Activated CD4-positive, CD25-positive, alpha-beta regulatory T cell treated with anti-CD3 and anti-CD28 coated beads, Interleukin-2, amount 50 U/mL, for 24 hours (primary cell): ENCODE data around the gene NPPB.
"Not testable (repeated sequence)": the region's sequence is repeated elsewhere in the genome, so short reads cannot be mapped to it uniquely, and the experiment has no call there.

ENCODE experiments used
- ATAC-seq, 2 donors: fragments of 150-1000 bp; cut with Tn5 transposase; one replicate each; pipeline ENCODE4 v1.10.0; 2021; ENCODE audit warnings: mild to moderate bottlenecking in 1 of 2, moderate library complexity in 1 of 2

NPPB gene

DNA sequence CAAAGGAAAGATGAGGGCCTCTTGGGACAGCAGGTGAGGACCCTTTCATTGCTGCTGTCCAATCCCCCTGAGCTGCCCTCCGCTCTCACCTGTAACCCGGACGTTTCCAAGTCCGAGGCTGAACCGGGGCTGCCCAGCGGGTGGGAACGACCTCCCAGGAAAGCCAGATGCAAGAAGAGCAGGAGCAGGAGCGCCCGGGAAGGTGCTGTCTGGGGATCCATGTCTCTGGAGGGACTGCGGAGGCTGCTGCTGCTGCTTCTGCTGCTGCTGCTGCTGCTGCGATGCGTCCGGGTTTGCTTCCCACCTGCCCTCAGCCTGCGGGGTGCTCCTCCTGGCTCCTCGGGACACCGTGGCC lies at the start of gene NPPB:
TSS of gene NPPB (minus strand) at position 333 of the 355 bp plus-strand sequence. CDS start at position 221, 112 bp downstream.
- no peak for ATAC-seq

DNA sequence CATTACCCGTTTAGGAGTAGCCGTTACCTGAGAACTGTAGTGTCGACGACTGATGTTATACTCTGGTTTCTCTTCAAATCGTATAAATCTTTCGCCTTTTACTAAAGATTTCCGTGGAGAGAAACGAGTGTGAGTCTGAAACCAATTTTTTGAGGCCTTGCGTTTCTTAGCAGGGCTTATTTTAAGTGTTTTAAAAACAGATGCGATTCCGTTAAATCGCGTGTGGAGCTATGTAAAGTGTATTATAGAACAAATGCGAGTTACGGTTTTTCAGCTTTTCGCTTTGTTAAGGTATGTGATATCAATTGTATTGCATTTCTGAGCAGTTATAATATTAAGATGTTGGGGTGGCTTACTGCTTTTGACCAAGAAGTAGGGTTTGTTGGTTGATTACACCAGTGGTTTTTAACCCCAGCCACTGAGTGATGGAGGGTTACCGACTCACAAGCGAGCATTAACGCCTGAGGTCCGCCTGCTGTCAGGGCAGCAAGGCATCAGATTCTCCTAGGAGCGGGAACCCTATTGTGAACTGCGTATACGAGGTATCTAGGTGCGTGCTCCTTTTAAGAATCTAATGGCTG lies 49.4 kb upstream of the NPPB start:
- ATAC-seq, result peak; percentile 70 to 71

DNA sequence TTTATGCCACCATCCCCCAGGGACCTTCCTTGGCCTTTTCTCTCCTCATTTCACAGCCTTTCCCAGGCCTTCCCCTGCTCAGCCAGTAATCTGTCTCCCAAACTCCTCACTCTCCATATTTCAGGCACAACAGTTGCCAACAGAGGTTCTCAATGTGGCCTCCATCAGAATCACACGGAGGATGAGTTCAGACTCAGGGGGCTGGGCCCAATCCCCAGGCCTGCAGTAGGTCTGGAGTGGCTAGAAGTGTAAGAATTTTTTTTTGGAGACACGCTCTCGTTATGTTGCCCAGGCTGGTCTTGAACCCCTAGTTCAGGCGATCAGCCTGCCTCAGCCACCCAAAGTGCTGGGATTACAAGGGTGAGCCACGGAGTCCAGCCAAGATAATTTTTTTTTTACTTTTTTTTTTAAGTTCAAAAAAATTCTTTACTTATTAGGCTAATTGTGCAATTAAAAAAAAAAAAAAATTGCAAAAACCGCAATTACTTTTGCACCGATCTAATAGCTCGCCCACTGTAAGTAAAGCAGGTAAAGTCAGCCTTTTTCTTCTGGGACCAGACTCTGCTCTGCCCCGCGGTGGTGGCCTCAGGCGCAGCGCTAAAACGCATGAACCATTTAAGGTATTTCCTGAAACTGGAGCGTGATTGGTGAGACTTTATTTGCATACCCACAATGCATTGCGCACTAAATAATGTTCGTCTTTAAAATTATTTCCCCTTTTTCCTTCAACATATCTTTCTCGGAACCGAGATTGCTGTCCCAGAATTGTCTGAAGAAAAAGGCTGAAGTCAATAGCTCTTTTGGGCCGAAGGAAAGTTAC lies 48.7 kb upstream of the NPPB start:
- peak; percentile 37 to 51 for ATAC-seq

DNA sequence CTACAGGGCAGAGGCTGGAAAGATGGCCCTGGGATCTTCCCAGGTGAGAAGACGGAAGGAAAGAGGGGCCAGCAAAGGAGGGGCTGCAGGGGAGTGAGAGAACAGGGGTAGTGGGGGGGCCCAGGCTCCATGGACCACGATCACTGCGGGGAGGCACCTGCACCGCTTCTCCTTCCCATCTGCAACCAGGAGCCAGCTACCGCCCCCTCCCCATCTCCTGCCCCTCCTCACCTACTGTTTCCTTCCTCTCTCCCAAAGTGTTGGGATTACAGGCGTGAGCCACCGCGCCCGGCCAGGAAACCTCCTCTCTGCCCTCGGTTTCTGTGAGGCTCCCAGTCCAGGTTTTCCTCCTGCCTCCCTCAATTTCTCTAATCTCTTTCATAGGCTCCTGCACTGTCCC lies 48.1 kb upstream of the NPPB start:
- ATAC-seq, result no peak

DNA sequence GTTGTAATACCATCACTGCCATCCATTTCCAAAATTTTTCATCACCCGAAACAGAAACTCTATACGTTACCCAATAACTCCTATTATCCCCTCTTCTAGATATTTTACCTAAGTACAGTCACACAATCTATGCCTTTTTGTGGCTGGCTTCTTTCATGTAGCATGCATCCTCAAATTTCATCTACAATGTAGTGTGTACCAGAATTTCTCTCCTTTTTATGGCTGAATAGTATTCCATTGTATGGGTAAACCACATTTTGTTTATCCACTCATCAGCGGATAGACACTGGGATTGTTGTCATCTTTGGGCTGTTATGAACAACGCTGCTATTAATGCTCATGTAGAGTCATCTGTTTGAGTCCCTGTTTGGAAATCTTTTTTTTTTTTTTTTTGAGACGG lies 46.2 kb upstream of the NPPB start:
- no peak for ATAC-seq

DNA sequence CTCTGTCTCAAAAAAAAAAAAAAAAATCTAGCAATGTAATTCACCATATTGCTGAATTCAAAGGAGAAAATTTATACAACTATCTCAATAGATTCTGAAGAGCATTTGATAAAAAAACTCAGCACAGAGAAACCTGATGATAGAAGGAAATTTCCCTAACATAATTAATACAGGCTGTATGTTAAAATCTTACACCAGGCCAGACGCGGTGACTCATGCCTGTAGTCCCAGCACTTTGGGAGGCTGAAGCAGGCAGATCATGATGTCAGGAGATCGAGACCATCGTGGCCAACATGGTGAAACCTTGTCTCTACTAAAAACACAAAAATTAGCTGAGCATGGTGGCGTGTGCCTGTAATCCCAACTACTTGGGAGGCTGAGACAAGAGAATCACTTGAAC lies 45.4 kb upstream of the NPPB start:
- not testable (repeated sequence) for ATAC-seq

DNA sequence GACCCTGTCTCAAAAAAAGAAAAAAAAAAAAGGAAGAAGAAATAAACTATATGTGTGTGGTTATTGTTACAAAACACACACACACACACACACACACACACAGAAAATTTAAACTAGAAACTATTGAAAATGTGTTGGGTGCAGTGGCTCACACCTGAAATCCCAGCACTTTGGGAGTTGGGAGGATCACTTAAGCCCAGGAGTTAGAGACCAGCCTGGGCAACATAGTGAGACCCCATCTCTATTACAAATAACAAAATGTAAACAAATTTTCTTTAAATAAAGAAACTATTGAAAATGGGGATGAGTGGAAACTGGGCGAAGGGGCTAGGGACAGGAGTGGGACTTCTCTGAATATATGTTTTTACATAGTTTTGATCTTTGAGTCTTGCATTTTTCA lies 44.5 kb upstream of the NPPB start:
- ATAC-seq, result no peak

DNA sequence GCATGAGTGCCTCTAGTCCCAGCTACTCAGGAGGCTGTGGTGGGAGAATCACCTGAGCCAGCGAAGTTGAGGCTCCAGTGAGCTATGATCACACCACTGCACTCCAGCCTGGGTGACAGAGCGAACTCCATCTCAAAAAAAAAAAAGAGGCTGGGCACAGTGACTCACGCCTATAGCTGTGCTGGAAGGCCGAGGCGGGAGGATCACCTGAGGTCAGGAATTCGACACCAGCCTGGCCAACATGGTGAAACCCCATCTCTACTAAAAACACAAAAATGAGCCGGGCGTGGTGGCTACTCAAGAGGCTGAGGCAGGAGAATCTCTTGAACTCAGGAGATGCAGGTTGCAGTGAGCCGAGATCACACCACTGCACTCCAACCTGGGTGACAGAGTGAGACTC lies 42.7 kb upstream of the NPPB start:
- not testable (repeated sequence) for ATAC-seq

DNA sequence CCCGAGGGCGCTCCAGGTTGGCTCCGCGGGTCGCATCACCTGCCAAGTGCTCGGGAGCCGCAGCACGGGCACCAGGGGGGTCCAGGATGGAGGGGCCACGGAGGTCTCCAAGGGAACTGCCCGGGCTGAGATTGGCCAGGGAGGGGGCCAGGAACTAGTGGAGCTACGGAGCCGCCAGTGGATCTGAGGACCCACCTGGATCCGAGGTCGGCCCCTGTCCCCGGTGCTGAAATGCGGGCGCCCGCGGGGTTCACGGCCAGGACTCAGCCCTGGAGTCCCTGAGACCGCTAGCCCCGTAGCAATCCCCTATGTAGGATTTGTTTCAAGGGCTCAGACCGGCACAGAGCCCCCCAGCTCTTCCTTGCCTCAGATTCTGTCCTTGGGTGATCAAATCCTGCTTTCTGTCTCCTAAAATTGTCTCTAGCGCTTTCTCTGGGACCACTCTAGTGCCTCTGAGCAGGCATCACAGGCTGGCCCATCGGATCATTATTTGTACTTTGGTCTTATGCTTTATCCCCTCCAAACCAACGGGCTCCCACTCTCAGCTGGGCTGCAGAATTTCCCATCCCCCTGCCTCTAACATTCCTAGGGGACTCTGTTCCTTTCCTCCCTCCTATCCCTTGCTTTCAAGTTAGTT lies 40.2 kb upstream of the NPPB start:
- ATAC-seq, result no peak

DNA sequence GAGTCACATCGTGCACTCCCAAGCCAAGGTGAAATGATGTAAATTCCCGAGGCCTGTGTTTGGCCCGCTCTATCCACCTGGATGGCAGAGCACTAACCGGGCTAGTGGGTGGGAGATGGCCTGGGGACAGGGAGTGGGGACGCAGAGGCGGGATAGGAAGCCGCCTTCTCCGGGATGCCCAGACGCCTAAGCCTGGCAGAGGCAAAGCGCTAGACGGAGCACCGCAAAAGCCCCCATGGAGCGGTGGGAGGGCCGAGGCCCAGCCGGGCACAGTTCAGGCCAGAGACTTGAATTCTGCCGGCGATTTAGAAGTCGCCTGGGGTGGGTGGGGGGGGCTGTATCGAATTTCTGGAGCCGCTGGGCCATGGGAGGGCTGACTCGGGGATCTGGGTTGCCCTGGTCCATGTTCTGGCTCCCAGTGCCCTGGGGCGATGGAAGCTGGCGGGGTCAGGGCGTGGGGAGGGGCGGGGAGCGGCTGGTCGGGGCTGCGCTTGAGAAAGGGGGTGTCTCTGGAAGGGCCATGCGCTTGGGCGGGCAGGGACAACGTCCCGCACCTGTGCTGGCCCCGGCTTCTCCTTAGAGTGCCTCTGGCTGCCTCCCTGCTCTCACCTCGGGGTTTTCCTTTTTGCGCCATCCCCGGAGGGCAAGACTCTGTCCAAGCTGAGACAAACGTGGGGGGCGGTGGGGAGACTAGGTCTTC lies 39.5 kb upstream of the NPPB start:
- no peak for ATAC-seq

DNA sequence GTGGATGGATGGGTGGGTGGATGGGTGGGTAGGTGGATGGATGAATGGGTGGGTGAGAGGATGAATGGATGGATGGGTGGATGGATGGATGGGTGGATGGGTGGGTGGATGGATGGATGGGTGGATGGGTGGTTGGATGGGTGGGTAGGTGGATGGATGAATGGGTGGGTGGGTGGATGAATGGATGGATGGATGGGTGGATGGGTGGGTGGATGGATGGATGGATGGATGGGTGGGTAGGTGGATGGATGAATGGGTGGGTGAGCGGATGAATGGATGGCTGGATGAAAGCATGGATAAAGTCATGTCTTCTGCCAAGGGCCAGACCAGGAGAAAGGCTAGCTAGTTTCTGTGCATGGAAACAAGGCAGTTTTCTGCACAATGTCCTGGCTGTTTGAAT lies 35.8 kb upstream of the NPPB start:
- ATAC-seq, result not testable (repeated sequence)

DNA sequence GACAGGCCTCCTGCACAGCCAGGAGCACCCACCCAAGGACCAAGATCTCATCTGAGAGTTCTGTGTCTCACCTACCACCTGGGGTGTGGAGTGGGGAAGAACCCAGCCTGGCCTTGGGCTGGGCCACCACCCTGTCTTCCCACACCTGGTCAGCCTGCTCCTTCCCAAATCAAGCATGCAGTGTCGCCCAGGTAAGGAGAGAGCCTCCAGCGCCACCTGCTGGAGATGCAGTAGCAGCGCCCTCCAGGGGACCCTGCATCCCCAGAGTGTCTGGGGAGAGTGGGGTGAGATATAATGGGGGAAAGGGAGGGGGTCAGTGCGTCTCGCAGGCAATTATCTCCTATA lies 35.1 kb upstream of the NPPB start:
- peak; percentile 70 to 82 for ATAC-seq

DNA sequence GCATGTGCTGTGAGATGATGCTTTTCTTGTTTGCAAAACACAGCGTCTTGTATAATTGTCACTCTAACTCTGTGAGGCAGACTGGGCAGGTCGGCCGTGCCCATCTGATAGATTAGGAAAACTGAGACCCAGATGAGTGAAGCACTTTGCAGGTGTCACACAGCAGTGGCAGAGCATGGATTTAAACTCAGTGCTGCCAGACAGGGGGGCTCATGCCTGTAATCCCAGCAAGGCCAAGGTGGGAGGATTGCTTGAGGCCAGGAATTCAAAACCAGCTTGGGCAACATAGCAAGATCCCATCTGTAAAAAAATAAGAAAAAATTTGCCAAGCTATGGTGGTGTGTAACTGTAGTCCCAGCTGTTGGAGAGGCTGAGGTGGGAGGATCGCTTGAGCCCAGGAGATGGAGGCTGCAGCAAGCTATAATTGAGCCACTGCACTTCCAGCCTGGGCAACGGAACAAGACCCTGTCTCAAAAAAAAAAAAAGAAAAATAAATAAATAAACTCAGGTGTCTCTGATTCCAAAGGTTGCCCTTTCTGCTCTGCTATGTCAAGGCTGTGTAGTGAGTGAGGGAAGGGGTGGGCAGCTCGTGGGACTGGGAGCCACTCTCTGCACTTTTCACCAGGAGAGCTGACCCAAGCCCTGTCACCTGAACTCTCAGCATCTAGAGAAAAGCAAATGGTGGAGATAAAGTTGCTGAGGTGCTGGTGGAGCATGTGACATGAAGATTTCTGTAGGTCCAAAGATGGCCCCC lies 32.9 kb upstream of the NPPB start:
- ATAC-seq, result no peak

DNA sequence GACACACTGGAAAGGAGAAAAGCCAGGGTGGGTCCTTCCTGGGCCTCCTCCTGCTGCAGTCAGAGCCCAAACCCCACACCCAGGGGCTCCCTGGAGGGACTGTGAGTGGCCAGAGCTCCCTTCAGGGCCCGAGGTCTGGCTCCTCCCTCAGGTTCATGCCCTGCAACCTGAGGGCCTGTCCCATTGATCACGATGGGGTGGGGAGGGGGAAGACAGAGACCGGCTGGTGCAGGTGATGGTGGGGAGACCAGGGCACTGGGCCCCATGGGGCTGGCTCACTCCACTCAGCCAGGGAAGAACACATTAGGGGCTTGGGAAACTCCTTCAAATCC lies 30.1 kb upstream of the NPPB start:
- ATAC-seq, result no peak

DNA sequence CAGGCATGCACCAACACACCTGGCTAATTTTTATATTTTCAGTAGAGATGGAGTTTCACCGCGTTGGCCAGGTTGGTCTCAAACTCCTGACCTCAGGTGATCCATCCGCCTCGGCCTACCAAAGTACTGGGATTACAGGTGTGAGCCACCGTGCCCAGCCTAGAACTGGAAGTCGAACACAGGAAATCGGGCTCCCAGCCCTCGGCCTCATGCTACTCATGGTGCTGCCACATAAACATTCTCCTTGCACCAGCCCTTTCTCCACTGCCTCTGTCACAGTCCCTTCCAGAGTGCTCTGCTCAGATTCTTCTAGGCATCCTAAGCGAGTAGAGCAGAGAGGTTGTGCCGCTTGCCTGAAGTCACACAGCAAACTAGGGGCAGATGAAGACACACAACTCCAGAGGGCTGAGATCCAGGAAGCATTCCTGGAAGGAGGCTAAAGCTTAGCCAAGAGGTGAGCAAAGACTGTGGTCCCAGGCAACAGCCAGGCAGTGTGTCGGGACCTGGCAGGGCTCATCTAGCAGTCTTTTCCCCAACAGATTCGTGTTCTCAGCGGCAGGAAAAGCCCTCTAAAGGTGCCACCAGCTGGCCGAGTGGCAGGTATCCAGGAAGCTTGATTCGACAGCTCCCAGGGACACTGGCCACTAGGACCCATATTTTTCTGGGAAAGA lies 29.6 kb upstream of the NPPB start:
- no peak for ATAC-seq

DNA sequence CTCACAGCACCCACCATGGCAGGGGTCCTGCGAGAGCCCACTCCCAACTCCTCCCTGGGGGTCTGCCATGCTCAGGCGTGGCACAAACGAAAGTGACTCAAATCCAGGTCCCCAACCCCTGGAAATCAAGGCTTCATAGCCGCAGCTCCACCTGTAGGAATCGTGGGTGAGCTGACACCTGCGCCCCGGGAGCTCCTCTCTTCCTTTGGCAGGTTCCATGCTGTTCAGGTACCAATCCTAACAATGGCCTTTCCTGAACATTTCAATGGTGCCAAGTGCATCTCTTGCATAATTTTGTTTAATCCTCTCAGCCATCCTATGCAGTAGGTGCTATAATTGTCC lies 28.9 kb upstream of the NPPB start:
- ATAC-seq, result no peak

DNA sequence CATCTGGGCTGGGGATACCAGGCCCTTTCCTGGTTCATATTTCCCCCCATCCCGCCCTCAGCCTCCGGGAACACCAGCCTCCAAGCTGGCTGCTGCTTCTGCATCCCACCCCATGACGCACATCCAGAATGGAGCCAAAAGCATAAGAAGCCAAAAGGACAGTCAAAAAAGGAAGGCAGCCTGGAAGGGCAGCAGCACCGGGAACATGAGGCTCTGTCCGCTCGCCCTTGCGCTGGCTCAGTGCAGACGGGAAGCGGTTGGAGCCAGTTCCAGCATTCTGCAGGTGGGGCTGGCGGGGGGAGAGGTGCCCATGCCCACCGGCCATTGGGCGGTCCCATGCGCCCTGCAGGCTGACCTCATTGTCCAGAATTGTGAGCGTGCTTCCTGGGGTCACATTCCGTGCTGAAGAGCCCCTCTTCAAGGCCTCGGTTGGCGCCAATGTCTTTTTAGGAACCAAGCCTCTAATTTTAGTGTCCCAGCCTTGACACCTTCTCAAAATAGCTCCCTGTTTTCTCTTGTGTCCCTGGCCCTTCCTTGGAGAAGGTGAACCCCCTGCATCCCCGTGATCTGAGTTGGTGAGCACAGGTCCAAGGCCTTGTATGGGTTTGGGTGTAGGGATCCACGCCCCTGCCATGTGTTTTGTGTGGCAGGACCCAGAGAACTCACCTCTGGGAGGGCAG lies 28.4 kb upstream of the NPPB start:
- no peak for ATAC-seq

DNA sequence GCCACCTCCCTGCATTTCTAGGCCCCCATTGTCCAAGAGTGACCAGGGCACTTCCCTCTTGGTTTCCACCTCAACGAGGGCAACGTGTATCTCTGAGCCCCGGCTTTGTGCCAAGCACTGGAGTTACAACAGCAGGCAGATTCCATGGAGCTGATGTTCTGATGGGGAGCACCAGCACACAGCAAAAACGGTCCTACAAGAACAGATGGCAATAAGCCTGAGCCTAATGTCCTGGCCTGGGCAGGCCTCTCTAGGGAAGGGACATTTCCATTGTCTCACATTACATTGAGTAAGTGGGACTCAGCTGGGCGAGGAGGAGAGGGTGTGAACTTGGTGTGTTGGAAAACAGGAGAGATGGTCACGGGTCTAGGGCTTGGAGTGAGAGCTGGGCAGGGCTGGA lies 27.2 kb upstream of the NPPB start:
- ATAC-seq, result no peak

DNA sequence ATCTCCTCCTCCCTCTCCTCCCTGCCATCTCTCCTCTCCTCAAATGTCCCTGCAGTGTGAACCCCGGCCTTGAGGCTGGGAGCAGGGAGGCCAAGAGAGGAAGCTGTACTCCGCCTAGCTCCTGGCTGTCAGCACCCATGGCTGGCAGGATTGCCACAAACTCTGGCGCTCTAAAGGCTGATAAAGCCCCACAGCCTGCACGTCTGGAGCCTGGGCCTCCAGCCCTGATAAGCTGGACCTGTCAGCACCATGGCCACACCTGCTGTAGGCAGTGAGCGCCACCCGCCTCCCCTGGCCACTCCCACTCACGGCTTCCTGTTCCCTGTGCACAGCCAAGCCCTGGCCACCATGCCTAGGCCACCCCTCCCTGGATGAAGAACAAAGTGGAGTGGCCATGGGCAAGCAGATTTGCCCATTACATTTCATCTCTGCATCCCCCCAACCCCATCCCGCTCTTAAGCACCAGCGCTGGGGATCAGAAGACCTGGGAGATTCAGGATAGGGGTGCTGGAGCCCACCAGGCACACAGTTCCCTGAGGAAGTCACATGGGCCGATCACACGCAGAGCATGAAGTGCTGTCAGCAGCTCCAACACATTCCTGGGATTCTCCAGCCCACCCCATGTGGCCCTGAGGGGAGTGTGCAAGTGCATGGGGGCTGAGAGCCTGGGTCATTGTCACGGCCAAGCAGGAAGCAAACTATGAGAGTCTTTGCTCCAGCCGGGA lies 24.2 kb upstream of the NPPB start:
- no peak for ATAC-seq

DNA sequence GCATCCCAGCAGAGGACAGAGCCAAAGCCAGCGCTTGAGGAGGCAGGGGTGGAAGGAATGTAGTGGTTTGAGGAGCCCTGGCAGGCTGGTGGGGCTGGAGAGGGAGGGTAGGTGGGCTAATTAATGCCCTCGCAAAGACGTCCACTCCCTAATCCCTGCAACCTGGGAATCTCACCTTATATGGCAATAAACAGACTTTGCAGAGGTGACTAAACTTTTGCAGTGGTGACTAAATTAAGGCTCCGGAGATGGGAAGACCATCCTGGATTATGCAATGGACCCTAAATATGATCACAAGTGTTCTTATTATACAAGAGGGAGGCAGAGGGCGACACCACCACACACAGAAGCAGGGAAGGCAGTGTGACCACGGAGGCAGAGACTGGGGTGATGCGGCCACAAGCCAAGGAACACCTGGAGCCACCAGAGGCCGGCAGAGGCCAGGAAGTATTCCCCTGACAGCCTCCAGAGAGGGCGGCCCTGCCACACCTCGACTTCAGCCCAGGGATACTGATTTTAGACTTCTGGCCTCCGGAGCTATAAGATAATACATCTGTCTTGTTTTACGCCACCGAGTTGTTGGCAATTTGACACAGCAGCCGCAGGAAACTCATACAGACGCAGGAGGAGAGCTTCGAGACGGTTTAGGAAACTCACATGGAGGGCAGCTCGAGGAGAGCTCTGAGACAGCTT lies 23.1 kb upstream of the NPPB start:
- no peak for ATAC-seq
